ENCODE measurements around the gene REPS2. TPM values are rescaled to one million over a fixed set of nuclear protein-coding genes. Genes with fewer than 3 reads are reported as not detected.

The REPS2 gene
- total and polyA plus RNA-seq, 4 donors = 8.0 to 18.4 (median 11.6) TPM

DNA sequence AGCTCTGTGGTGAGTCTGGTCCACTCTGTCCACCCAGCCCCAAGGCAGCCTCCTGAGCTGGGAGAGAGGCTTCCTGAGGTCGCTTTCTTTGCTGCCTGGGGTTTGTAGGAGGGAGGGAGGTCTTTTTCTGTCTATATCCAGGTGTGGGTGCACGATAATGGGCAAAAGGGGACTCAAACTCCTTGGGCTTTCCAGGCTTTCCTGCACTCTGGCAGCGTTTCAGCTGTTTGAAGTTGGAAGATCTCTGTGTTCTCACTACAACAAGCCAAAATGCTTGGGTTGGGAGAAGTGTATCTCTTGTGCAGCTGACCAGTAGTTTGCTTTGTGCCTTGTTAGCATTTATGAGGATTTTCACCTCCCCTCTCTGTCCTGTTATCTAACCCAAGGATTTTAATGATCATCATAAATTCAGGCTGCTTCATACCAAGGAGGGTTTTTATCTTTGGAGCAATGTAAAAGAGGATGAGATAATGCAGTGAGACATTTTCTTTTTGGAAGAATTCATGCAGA is 126.3 kb downstream of the REPS2 start:
- peaks cover 0 to 2% (median 0%) of the 10 kb centered on the region in 5 donors for H3K4me1 ChIP-seq (ENCODE audit: control insufficient read depth in 5 of 5, insufficient read depth in 5 of 5, low read length in 5 of 5)
- DNase-seq (no peak), ATAC-seq (ENCODE audit: insufficient read depth, low FRiP score) (no peak)
- H3K27ac ChIP-seq (ENCODE audit: low read depth in 1 of 2, low read length in 1 of 2) = no peak overlapping the region
- peaks cover 0 to 41% (median 35%) of the 10 kb centered on the region in 3 donors for H3K27me3 ChIP-seq (ENCODE audit: control insufficient read depth in 3 of 3, insufficient read depth in 3 of 3, low read length in 2 of 3)
- TF ChIP-seq, protein P1, sequence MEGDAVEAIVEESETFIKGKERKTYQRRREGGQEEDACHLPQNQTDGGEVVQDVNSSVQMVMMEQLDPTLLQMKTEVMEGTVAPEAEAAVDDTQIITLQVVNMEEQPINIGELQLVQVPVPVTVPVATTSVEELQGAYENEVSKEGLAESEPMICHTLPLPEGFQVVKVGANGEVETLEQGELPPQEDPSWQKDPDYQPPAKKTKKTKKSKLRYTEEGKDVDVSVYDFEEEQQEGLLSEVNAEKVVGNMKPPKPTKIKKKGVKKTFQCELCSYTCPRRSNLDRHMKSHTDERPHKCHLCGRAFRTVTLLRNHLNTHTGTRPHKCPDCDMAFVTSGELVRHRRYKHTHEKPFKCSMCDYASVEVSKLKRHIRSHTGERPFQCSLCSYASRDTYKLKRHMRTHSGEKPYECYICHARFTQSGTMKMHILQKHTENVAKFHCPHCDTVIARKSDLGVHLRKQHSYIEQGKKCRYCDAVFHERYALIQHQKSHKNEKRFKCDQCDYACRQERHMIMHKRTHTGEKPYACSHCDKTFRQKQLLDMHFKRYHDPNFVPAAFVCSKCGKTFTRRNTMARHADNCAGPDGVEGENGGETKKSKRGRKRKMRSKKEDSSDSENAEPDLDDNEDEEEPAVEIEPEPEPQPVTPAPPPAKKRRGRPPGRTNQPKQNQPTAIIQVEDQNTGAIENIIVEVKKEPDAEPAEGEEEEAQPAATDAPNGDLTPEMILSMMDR (IDR thresholded peaks at IDR 0.05; ENCODE audit: control extremely low read depth, extremely low read depth) = no peak
- no peak overlapping the region for H3K4me3 ChIP-seq
- H3K9ac ChIP-seq (ENCODE audit: insufficient read depth in 1 of 2, low read length in 2 of 2) = no peak overlapping the region
- H3K36me3 ChIP-seq (ENCODE audit: control insufficient read depth in 4 of 4, insufficient read depth in 4 of 4, low read length in 4 of 4) = peaks cover 0 to 4% (median 0%) of the 10 kb centered on the region in 4 donors
- 52 to 94% methylated on average over 3 of the region's 3 CpGs for WGBS, 2 donors
- H3K9me3 ChIP-seq (ENCODE audit: control insufficient read depth in 4 of 4, insufficient read depth in 3 of 4, low read length in 3 of 4) = no peaks in the 10 kb centered on the region

DNA sequence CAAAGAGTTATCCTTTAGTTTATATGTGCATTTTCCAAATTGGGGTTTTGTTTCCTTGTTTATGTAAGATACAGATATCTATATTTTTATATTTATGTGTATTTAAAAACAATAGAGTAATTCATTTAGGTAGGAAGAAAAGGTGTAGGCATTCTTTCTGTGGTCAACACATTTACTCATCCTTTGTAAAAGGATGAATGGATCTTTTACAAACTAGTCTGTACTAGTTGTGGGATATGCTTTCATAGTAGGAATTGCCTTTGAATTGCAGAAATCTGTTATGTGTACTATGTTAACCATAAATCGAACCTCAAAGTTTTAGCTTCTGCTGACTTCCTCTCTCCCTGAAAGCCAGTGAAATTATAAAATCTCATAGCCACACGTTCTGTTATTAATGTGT is 128.5 kb downstream of the REPS2 start:
- Histone ChIP-seq H3K27me3 (ENCODE audit: control insufficient read depth in 3 of 3, insufficient read depth in 3 of 3, low read length in 2 of 3) (peaks cover 0 to 36% (median 35%) of the 10 kb centered on the region in 3 donors), H3K27ac (ENCODE audit: low read depth in 1 of 2, low read length in 1 of 2) (no peak overlapping the region), H3K4me1 (ENCODE audit: control insufficient read depth in 5 of 5, insufficient read depth in 5 of 5, low read length in 5 of 5) (peaks cover 0 to 6% (median 0%) of the 10 kb centered on the region in 5 donors), H3K4me3 (no peak overlapping the region), H3K9ac (ENCODE audit: insufficient read depth in 1 of 2, low read length in 2 of 2) (no peak overlapping the region), H3K36me3 (ENCODE audit: control insufficient read depth in 4 of 4, insufficient read depth in 4 of 4, low read length in 4 of 4) (no peaks in the 10 kb centered on the region), H3K9me3 (ENCODE audit: control insufficient read depth in 4 of 4, insufficient read depth in 3 of 4, low read length in 3 of 4) (no peaks in the 10 kb centered on the region)
- WGBS, 2 donors = 57 to 81% methylated on average over 2 of the region's 2 CpGs
- no peak for ATAC-seq (ENCODE audit: insufficient read depth, low FRiP score)
- TF ChIP-seq, protein P1 (IDR thresholded peaks at IDR 0.05; ENCODE audit: control extremely low read depth, extremely low read depth) = no peak
- no peak for DNase-seq

DNA sequence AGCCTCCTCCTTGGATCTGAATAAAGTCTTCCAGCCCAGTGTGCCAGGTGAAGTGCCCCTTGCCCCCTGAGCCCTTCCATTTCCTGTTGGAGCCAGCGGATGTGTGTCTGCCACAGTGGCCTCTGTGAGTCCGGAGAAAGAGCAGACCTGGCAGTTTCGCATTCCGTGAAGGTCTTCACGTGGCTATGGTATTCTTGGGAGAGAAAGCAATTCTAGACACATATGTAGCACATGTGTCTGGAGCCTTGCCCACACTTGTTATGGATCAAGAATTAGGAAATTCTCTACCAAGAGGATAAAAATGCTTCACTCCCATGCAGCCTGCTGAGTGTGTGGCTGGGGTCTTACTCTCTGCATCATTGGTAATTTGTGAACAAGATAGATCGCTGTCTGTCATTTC is 130.9 kb downstream of the REPS2 start:
- 74% methylated on average over 6 of the region's 6 CpGs for WGBS, 2 donors
- H3K4me3 ChIP-seq = no peak overlapping the region

More for the DNA sequence above, 130.9 kb downstream of the REPS2 start:
- no peak for DNase-seq
- Histone ChIP-seq H3K9ac (ENCODE audit: insufficient read depth in 1 of 2, low read length in 2 of 2) (no peak overlapping the region), H3K36me3 (ENCODE audit: control insufficient read depth in 4 of 4, insufficient read depth in 4 of 4, low read length in 4 of 4) (no peaks in the 10 kb centered on the region), H3K27ac (ENCODE audit: low read depth in 1 of 2, low read length in 1 of 2) (no peak overlapping the region), H3K27me3 (ENCODE audit: control insufficient read depth in 3 of 3, insufficient read depth in 3 of 3, low read length in 2 of 3) (peaks cover 0 to 33% (median 25%) of the 10 kb centered on the region in 3 donors), H3K4me1 (ENCODE audit: control insufficient read depth in 5 of 5, insufficient read depth in 5 of 5, low read length in 5 of 5) (peaks cover 0 to 6% (median 0%) of the 10 kb centered on the region in 5 donors), H3K9me3 (ENCODE audit: control insufficient read depth in 4 of 4, insufficient read depth in 3 of 4, low read length in 3 of 4) (no peaks in the 10 kb centered on the region)
- ATAC-seq (ENCODE audit: insufficient read depth, low FRiP score) = no peak
- TF ChIP-seq, protein P1 (IDR thresholded peaks at IDR 0.05; ENCODE audit: control extremely low read depth, extremely low read depth) = no peak
